RPMI8226 (cell line): ENCODE measurements around the gene OLFM2.
"Not testable (repeated sequence)": the region's sequence is repeated elsewhere in the genome, so short reads cannot be mapped to it uniquely, and the experiment has no call there.

Experiments
- DNase-seq: peaks from one replicate; pipeline ENCODE4 v3.0.0-alpha.2; 2015

OLFM2 gene

DNA sequence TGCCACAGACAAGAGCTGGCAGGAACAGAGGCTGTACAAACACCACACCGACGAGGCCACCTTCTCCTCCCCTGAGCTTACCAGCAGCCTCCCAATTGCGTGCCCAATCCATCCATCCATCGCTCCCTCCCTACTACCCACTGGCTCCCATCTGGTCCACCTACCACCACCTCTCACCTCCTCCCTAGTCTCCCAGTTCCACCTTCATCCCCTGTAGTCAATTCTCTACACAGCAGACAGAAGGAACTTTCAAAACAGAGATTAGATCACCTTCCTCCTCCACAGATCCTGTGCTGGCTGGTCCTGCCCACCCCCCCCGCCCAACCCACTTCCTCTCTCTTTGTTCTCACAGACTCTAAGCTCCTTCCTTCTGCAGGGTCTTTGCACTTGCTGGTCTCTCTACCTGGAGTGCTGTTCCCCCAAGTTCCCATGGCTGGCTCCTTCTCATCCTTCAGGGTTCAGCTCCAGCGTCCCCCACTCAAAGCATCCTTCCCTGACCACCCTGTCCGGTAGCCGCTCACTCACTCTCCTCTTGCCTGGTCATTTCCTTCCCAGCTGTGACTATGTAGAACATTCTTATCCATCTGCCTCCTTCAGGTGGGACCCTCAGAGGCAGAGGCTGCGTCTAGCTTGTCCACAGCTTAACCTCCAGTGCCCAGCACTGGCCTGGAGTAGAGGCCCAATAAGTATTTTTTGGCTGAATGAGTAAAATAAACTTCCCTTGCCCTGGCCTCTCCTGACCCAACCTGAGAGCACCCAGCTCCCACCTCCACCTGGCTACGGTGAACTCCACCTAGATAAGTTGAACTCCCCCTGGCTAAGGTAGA, 78.2 kb downstream of the OLFM2 start:
- no peak for DNase-seq

DNA sequence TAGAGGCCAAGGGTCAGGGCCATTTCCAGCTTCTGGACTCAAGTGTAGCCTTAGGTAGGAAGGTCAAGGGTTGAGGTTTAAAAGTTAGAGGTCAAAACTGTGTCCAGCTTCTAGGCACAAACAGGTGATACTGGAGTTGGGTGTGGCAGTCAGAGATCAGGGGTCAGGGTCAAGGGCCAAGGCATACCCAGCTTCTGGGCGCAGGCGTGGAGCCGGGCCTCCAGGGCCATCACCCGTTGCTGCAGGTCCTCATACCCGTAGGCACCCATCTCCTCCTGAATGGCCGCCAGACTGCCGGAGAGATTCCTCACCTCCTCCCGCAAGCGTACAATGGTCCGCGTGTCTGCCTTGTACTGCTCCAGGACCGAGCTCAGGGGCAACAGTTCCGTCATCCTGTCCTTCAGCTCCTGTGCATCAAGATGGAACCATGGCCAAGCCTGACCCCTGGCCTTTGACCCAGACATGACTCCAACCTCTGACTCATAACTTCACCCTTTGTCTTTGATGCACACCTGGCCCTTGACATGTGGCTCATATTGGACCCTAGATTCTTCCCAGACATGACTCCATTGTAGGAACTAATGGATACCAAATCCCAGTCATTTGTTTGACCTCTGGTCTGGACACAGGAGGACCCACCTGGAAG, 79.1 kb downstream of the OLFM2 start:
- no peak for DNase-seq

DNA sequence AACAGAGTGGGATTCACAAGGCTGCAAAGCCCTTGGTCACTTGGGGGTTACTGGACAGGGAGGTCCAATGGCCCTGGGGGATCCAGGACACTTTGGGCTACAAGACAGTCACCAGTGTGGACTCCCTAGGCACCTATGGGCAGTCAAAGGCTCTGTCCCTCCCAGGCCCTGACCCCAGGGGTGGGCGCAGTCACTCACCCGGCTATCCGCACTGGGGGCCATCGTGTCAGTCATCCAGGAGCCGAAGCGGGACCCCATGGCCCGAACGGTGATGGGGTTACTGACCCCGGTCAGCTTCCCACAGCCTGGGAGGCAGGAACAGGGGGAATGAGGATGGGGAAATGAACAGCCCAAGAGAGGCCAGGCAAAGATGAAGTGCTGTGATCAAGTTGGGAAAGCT, 79.7 kb downstream of the OLFM2 start:
- DNase-seq: no peak

DNA sequence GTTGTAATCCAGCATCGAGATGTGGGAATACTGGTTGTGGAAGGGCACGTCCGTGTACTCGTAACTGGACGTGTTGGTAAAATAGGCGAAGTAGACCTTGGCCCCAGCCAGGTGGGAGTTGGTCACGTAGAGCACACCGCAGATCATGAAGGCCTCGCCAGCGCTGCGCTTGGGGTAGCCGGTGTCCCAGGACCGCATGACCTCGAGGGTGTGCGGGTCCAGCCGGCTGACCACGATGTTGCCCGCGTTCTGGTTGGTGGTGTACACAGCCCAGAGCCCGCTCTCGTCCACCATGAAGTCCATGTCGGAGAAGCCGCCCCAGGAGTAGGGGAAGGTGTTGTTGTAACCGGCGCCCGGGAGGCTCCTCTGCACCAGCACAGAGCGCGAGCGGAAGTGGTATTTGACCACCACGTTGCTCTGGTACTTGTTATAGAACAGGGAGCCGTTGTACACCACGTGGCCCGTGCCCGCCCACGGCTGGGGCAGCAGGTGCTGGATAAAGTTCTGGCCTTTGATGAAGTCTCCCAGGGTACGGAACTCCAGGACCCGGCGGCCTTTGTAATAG, 82.0 kb downstream of the OLFM2 start:
- DNase-seq: no peak

DNA sequence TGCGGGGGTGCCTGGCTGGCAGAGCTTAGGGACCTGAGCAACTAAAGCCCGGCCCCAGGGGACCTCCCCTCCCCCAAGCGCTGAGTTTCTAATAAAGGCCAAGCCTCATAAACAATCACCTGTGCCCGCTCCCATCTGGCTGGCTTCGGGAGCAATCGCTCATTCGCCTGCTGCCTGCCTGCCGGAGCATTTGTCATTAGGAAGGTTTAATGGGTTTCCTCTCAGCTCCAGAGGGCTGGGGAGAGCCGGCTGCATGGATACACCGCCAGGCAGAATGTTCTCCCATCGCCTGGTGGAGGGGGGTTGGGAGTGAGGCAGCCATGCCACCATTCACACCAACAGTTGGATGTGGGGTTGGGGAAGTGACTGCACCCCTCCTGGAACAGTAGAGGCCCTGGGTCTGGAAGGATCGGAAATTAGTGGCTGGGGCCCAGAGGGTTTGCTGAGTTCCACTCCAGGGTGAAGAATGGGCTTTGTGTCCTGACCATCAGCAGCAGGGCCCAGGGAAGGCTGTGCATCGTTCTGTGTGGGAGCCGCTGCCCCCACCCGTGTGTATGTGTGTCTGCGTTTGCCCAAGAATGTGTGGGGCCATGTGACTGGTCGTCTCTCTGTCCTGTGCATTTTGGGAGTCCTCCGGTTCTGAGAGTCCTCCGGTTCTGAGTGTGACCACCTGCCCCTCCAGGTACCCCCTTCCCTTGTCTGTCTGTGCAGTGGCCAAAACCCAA, 85.9 kb downstream of the OLFM2 start:
- no peak for DNase-seq

DNA sequence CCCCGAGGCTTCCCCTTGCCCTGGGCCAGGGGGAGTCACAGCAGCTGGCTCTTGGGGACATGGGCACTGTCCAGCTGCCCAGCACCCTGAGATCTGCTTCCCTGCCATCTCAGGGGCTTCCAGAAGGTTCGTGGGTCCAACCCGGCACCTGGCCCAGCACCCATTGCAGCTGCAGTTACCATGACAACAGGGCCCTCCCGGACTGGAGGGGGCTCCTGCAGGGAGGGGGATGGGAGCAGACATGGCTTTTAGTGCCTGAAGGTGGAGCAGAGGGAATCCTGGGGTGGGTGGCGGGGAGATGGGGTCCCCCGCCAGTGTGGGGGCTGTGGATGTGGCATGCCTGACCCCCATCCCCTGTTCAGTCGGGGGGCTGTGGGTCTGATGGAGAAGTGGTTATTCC, 86.5 kb downstream of the OLFM2 start:
- no peak for DNase-seq

DNA sequence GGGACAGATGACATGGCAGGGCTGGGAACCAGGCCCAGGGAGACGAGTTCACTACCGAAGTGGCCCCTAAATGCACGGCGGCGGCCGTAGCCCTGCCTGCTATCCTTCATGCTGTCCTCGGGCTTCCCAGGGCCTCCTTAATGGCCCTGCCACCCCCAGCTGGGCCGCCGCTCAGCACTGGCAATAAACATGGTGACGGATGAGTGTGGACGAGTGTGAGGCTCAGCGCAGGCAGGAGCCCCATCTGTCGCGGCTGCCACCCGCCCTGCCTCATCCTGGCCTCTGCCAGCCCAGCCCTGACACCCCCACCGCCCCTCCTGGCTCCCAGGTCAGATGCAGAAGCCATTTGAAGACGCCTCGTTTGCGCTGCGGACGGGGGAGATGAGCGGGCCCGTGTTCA, 87.6 kb downstream of the OLFM2 start:
- no peak for DNase-seq

DNA sequence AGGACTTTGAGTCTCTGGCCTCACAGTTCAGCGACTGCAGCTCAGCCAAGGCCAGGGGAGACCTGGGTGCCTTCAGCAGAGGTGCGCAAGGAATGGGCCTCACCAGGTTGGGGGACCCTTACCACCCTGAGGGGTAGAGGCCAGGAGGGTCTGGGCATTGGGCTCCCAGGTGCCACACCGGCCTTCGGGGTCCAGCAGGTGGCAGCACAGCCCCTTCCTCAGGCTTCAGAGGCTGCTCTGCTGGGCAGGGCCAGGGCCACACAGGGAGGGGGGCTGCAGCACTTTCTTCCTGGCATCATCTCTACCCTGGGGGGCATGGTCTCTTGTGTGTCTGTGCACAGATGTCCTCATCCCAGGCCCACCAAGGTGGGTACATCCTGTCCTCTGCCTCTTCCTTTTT, 88.3 kb downstream of the OLFM2 start:
- DNase-seq: no peak

DNA sequence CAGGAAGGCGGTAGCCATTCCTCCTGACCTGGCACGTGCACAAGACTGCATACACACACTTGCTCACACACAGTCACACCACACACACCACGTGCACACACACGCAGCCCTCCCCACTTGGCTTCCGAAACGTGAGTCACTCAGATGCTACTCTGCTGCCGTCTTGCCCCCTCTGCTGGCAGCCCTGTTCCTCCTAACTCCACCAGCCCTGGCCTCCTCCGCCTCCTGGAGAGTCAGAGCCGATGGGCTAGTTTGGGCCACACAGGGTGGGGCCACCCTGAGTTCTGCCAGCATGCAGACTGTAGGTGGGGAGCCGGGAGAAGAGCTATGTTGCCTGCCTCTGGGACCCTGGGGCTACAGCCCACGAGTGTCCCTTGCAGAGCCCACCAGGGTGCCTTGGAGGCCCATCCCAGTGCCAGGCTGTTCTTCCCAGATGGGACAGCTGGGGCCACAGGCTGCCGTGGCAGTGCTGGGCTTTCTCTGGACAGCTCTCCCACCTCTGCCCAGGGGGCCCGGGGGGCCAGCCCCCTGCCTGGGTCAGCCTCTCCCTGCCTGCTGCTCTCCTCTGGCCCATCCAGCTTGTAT, 89.1 kb downstream of the OLFM2 start:
- no peak for DNase-seq

DNA sequence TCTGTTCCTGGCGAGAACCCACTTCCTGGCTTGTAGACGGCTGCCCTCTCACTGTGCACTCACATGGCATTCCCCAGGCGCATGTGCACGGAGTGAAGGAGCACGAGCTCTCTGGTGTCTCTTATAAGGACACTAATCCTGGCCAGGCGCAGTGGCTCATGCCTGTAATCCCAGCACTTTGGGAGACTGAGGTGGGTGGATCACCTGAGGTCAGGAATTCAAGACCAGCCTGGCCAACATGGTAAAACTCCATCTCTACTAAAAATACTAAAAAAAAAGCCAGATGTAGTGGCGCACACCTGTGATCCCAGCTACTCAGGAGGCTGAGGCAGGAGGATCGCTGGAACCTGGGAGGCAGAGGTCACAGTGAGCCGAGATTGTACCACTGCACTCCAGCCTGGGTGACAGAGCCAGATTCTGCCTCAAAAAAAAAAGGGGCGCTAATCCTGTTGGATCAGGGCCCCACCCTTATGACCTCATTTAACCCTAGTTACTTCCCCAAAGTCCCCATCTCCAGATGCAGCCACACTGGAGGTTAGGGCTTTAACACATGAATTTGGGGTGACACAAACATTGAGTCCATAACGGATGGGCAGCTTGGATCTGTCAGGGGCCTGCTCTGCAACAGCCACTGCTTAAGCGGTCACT, 92.6 kb downstream of the OLFM2 start:
- DNase-seq: not testable (repeated sequence)

DNA sequence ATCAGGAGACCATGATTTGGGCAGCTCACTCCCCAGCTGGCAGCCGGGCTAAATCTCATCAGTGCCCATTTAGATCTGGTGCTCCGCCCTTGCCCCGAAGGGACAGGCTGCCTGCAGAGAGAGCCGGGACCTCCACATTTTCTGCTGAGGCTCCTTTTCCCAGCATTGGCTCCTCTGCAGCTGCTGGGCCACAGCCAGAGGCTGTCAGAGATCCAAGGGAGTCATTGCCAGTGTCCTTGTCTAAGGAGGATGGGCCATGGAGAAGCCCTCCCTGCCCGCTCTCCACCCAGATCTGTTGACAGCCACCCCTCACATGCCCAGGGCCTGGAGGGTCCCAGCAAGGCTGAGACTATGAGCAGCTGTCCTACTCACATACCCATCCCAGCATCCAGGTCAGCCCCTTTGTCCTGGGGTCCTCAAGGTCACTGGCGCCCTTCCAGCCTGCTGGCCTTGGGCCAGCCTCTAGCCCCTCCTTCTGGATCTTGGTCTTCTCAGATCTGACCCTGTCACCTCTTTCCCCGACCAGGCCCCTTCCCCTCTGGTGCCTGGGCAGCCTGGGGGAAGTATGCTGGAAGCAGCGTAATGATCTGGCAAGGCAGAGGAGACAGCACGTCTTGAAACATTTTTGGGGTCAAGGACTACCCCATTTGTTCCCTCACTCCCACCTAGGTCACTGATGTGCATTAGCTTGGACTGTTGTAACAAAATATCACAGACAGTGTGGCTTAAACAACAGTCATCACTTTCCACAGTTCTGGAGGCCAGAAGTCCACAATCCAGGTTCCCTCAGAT, 93.3 kb downstream of the OLFM2 start:
- DNase-seq: no peak

DNA sequence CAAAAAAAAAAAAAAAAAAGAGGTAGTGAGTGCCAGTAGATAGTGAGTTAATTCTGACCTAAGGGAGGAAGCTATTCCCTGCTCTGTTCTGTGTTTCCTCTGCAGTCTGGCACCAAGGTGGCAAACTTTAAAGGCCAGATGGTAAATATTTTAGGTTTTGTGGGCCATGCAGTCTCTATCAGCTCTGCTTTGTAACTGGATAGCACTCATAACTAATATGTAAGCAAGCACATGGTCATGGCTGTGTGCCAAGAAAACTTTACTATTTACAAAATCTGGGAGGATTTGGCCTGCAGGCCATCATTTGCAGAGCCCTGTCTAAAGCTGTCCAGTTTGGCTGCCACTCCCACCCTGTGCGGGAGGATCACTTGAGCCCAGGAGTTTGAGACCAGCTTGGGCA, 96.9 kb downstream of the OLFM2 start:
- no peak for DNase-seq

DNA sequence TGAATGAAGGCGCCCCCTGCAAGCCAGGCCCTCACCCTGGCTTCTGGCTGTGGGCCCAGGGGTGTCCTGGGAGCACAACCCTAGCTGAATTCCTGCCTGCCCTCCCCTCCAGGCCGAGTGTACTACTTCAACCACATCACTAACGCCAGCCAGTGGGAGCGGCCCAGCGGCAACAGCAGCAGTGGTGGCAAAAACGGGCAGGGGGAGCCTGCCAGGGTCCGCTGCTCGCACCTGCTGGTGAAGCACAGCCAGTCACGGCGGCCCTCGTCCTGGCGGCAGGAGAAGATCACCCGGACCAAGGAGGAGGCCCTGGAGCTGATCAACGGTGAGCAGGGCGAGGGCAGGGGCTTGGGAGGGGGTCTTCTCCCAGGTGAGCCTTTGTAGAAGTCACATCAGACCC, 98.0 kb downstream of the OLFM2 start:
- no peak for DNase-seq

DNA sequence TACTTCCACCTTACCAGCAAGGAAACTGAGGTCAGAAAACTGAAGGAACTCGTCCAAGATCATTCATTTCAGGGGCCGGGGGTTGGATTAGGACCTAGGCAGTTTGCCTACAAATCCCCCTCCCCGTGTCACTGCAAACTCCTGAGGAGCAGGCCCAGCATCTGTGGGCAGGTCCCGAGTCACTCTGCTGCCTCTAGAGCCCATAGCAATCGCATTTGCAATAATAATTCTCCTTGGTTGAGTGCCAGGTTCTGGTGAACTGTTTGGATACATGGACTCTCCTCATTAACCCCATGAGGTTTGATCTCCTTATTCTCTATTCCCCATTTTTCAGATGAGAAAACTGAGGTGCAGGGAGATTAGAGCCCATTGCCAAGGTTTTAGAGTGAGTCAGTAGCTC, 100.3 kb downstream of the OLFM2 start:
- DNase-seq: peak; percentile 53

DNA sequence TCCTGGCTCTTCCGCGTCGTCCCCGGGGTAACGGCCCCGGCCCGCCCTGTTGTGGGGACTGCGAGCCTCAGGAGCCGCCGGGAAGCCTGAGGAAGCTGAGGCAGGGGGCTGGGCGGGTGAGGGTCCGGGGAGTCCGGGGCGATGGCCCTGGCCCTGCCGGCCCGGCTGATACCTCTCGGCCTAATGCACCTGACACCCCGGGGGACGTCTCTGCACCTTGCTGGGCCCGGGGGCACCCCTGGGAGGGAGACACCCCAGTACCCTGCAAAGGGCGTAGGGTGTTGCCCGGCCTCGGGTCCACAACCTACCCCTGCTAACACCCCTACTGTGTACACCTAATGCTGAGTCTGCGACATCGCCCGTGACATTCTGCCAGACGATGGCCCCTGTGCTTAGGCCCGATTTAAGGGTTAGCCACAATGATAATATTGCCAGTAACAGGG, 100.8 kb downstream of the OLFM2 start:
- no peak for DNase-seq

DNA sequence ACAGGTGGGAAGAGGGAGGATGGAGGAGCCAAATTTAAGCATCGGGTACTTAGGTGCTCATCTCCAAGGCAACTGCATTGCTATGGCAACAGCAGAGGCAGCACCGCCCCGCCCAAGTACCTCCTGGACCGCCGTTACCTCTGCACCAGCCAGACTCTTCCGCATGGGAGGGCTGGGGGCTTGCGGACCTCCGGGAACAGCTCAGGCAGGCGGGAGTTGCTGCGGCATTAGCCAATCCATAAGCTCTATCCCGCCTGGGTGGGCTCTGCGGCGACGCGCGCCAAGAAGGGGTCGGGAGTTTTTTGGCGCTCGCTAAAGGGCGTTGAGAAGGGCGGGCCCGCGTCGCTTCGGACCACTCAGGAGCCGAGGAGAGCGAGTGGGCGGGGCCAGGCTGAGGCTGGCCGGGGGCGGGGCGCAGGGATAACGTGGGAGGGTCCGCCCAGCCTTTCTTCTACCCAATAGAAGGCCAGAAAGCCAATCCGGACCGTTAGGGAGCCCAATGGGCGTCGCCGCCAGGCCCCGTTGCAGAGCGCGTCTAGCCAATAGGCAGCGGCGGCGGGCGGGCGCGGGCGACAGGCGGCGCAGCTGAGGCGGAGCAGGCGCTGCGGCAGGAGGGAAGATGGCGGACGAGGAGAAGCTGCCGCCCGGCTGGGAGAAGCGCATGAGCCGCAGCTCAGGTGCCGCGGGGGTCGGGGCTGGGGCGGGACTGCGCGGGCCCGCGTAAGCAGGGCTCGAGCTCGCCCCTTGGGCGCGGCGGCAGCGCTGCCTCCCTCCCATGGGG, 101.4 kb downstream of the OLFM2 start, which contains the start of gene PIN1:
Gene PIN1 (plus strand): TSS at position 593 of the 781 bp plus-strand sequence. CDS start 27 bp downstream, at position 620.
- peak; percentile 99 for DNase-seq

DNA sequence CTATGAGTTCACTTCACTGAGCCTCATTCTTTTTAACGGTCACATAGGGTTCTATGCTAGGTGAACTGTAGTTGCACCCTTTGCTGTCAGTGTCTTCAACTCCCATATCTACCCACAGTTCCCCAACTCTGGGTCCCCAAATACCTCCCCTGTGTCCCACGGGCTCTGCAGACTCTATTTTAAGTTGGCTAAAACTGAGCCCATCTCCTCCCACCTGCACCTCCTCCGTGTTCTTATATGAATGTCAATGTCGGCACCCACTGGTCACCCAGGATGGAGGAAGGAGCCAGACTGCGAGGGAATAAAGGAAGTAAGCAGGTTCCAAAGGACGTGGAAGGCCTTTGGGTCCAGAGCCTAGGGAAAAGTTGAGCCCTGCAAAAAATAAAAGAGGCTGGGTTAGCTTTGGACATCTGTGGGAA, 102.0 kb downstream of the OLFM2 start:
- DNase-seq: no peak

DNA sequence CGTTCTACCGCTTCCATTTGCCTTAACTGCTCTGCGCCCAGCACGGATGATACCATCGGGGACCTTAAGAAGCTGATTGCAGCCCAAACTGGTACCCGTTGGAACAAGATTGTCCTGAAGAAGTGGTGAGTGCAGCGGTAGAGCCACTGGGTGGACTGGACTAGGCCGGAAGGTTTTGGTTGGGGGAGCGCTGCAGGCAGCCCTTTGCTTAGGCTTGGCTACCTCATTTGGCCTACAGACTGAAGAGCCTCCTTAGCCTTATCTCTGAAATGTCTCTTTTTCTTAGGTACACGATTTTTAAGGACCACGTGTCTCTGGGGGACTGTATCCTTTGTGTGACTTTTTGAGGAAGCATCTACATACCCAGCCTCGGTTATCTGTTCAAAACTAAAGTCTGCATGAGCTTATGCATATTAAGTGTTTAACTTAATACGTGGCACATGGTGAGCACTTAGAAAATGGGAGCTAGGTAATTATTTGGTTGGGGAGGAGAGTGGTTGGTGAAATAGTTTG, 107.7 kb downstream of the OLFM2 start:
- no peak for DNase-seq

DNA sequence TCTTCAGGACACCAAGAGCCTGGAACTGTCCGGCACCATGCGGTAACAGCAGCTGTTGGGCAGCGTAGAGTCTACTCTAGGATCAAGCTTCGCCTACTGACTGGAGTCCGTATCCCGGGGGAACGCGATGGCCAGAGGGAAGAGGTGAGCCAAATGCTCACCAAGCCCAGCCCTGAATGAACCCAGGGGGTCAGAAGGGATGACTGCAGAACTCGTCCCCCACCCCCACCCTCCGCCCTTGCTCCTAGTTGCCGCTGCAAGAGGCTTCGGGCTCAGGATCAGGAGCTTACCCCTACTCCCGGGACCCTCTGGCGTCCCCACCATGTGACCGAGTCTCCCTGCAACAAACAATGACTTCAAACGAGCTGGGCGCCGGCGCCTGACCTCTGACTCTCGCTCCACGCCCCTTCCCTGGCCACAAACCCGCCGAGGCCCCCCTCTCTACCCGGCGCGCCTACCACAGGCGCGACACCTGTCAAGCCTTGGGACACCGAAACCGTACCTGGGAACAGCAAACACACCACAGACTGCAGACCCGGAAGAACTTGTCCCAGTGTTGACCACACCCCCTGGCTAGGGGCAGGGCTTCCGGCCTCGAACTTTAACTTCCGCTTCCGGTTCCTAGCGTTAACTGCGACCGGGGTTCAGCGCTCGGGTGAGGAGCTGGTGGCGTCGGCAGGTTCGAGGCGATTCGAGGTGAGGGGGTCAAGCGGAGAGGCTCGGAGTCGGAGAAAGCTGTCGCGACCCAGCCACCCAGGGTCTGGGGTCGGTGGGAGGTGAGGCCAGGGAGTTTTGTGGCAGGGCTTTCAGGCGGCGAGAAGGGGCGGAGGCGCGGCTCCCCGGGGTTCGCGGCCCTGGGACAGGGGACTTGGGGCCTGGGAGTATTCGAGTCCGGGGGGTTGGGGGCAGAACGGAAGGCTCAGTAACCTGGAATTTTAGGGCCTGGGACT, 108.8 kb downstream of the OLFM2 start, which contains the start of gene UBL5:
Gene UBL5 (plus strand): TSS at position 630 of the 950 bp plus-strand sequence. CDS start 420 bp downstream, outside the sequence.
- DNase-seq: peak; percentile 98
